GM19193 (cell line): ENCODE data around the gene UNC79.

ENCODE experiments used
- POLR2A ChIP-seq: IDR thresholded peaks from 4 replicates; pipeline ENCODE4 v1.6.1; 2011; ENCODE audit not compliant: insufficient read depth, insufficient read length; ENCODE audit errors: extremely low read depth

The UNC79 gene

GRCh38 chr14:93716002-93716745, 285.4 kb downstream of the UNC79 start:
- no peak for TF ChIP-seq POLR2A

GRCh38 chr14:93716746-93717667, 286.3 kb downstream of the UNC79 start:
- no peak for TF ChIP-seq POLR2A

- no peak for TF ChIP-seq POLR2A
These were observed 287.1 kb downstream of the UNC79 start for GRCh38 chr14:93717668-93718320.

- TF ChIP-seq POLR2A: no peak
These were observed 288.5 kb downstream of the UNC79 start for GRCh38 chr14:93719256-93719655.

- no peak for TF ChIP-seq POLR2A
These were observed 289.5 kb downstream of the UNC79 start for GRCh38 chr14:93720076-93720815.

- no peak for TF ChIP-seq POLR2A
These were observed 290.3 kb downstream of the UNC79 start for GRCh38 chr14:93720981-93721483.

GRCh38 chr14:93723001-93723400, 292.3 kb downstream of the UNC79 start:
- TF ChIP-seq POLR2A: no peak

GRCh38 chr14:93725002-93725582, 294.4 kb downstream of the UNC79 start:
- TF ChIP-seq POLR2A: no peak

GRCh38 chr14:93725993-93726392, 295.3 kb downstream of the UNC79 start:
- TF ChIP-seq POLR2A: no peak

GRCh38 chr14:93727039-93727740, 296.5 kb downstream of the UNC79 start:
- TF ChIP-seq POLR2A: no peak

GRCh38 chr14:93727917-93728650, 297.3 kb downstream of the UNC79 start:
- TF ChIP-seq POLR2A: no peak

GRCh38 chr14:93728651-93729016, 297.9 kb downstream of the UNC79 start:
- no peak for TF ChIP-seq POLR2A

- TF ChIP-seq POLR2A: no peak
These were observed 299.3 kb downstream of the UNC79 start for GRCh38 chr14:93729993-93730392.
